GM21619 (cell line): ENCODE results near the gene TMPRSS3.

ENCODE experiments used
- ATAC-seq: cut with Tn5 transposase; IDR thresholded peaks from one replicate; pipeline ENCODE4 v1.9.1; 2021; ENCODE audit not compliant: unreplicated experiment

The TMPRSS3 gene

GRCh38 chr21:42338729-42339715 lies 56.8 kb downstream of the TMPRSS3 start:
- ATAC-seq: no peak

DNA sequence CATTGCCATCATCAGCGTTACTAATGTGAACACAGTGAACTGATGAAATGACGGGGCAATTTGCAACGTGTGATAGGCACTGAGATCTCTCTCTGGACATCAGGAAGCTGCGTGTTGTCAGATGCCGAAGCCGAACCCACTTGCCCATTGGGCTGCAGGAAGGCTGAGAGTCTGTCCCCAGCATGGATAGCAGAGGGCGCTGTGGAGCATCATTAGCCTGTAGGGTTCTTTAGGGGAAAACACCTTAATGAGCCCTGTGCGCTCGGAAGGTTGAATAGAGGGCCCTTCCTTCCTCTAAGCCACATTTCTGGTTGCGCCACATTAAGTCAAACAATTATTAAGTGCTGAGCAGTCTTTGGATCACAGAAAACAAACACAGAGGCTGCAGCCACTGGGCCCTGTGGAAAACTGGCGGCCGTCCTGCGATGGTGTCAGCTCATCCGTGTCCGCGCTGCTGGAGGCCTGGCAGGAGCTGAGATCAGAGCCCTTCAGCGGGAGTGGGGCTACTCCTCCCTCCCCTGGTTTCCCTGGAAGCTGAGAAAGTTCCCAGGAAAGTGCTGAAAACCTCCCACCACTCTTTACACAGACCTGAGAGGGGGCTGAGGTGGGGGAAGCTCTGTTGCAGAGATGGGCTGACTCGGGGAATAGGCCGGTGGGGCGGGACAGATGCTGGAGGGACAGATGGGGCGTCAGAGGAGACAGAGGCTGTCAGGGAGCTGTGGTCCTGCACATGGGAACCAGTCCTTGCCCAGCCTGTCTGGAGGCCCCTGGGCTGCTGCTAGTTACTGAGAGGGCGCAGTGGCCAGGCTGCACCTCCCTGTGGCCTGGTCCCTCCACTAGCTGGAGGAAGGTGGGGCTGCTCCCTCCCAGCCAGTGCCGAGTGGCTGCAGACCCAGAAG lies 57.8 kb downstream of the TMPRSS3 start:
- no peak for ATAC-seq

GRCh38 chr21:42337276-42337675 lies 58.6 kb downstream of the TMPRSS3 start:
- ATAC-seq: no peak

DNA sequence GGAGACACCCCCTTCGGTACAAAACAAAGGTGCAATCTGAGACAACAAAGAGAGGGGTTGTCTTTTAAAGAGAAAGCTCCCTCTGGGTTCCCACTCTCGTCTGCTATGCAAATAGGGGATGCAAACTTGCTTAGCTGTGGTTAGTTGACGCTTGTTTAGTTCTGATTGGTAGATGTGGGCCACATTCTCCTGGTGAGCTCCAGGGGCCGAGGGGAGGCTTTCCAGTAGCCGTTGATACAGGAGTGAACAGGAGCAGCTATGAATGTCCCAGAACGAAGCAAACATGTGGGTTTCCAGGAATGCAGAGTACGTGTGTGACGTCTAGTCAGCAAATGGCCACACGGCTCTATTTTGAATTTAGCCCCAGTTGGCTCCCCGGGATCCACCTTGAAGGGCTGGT lies 59.8 kb downstream of the TMPRSS3 start:
- no peak for ATAC-seq

GRCh38 chr21:42332557-42333317 lies 63.1 kb downstream of the TMPRSS3 start:
- ATAC-seq: no peak

GRCh38 chr21:42331660-42332059 lies 64.2 kb downstream of the TMPRSS3 start:
- ATAC-seq: no peak

DNA sequence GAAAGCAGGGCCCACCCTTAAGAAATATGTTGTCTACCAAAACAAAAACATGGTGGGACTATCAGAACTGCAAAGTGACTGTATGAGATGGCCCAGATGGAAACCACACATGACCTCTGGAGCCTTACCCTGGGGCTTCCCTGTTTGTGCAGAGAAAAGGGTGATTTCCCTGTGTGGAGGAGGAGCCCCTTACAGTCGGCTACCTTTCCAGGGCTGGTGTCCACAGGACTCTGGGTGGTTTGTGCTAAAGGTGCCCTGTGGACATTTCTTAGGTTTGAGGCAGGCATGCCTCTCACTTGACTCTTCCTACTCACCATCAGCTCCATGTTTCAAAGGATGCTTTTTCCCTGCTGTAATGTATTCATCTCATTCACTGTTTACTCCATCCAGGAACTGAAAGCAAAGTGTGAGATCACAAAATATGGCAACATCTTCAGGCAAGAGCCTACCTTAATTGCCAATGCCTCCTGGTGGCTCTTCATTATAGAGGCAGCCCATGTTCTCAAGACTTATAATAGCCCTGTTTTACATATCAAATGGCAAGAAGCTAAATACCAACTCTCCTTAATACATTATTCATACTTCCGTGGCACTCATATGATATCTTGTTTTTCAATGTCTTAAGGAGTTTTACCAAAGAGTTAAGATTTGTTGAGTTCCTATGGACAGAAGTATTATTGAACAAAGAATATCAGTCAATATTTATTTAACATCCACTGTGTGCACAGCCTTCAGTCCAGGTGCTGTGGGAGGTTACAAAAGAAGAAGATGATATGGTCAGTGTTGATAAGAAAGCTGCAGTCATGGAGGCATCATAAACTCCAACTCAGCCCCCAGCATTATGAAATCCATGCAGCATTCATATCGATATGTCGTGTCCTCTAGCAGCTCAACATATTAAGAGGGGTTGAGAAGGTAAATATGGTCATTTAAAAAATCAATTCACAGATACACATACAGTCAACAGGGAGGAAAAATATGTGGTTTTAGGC lies 65.2 kb downstream of the TMPRSS3 start:
- ATAC-seq: no peak

DNA sequence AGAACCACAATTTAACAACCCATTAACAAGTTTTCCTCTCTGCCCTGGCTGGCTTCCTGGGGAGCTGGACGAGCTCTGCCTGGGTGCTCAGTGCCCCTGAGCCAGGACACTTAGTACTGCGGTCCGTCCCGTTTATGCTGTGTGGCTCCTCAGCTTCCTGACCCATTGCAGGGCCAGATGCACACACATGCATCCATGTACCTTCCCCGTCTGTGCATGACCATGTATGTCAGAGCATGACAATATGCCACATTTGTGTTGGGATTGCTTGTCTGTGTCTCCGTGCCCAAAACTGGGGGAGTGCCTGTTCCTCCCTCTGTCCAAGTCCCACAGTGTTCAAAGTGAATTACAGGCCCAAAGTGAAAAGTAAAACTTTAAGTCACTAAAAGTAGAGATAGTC lies 71.0 kb downstream of the TMPRSS3 start:
- no peak for ATAC-seq
